ENCODE measurements around the gene HSPA1B. TPM values are rescaled to one million over a fixed set of nuclear protein-coding genes. Genes with fewer than 3 reads are reported as not detected.
"Not testable (repeated sequence)": the region's sequence is repeated elsewhere in the genome, so short reads cannot be mapped to it uniquely, and the experiment has no call there.

Gene HSPA1B
- total RNA-seq, 6 donors from 2014 or later, result 92.2 to 177 (median 127) TPM

GRCh38 chr6:31797588-31797987 lies 29.9 kb upstream of the HSPA1B start:
- ATAC-seq (ENCODE audit: low FRiP score in 2 of 2) (no peak), DNase-seq (no peak)
- Histone ChIP-seq H3K4me1 (peaks cover 9 to 24% (median 14%) of the 10 kb centered on the region in 4 donors), H3K4me3 (no peak overlapping the region), H3K9me3 (no peaks in the 10 kb centered on the region), H3K27ac (peak overlapping the region in 2 of 4 donors; percentile 49 to 95), H3K36me3 (peaks cover 0 to 19% (median 9%) of the 10 kb centered on the region in 4 donors), H3K27me3 (no peaks in the 10 kb centered on the region)
- TF ChIP-seq POLR2AphosphoS5 (IDR thresholded peaks at IDR 0.05) (no peak), EP300 (IDR thresholded peaks at IDR 0.05) (no peak)
- 42 to 58% methylated on average over 5 of the region's 5 CpGs for WGBS, 2 donors

GRCh38 chr6:31799781-31800180 lies 27.8 kb upstream of the HSPA1B start:
- DNase-seq (no peak), ATAC-seq (ENCODE audit: low FRiP score in 2 of 2) (no peak)
- no peak for TF ChIP-seq POLR2AphosphoS5 (IDR thresholded peaks at IDR 0.05)
- no peak for TF ChIP-seq CTCF (IDR thresholded peaks at IDR 0.05)
- no peak for TF ChIP-seq EP300 (IDR thresholded peaks at IDR 0.05)
- TF ChIP-seq POLR2A (IDR thresholded peaks at IDR 0.05), result no peak
- no peaks in the 10 kb centered on the region for H3K27me3 ChIP-seq
- 92 to 94% methylated on average over 12 of the region's 12 CpGs for WGBS, 2 donors
- H3K36me3 ChIP-seq, result peaks cover 0 to 21% (median 12%) of the 10 kb centered on the region in 4 donors
- no peaks in the 10 kb centered on the region for H3K9me3 ChIP-seq
- no peak overlapping the region for H3K27ac ChIP-seq
- H3K4me3 ChIP-seq, result no peak overlapping the region
- H3K4me1 ChIP-seq, result peaks cover 3 to 9% (median 9%) of the 10 kb centered on the region in 4 donors

- WGBS, 2 donors, result 90 to 92% methylated on average over 8 of the region's 8 CpGs
- not testable (repeated sequence) for DNase-seq; ATAC-seq (ENCODE audit: low FRiP score in 2 of 2); H3K27me3 ChIP-seq; H3K27ac ChIP-seq; H3K4me3 ChIP-seq; H3K9me3 ChIP-seq
- Histone ChIP-seq H3K4me1 (peaks cover 6 to 14% (median 10%) of the 10 kb centered on the region in 4 donors), H3K36me3 (peaks cover 0 to 21% (median 12%) of the 10 kb centered on the region in 4 donors)
These were observed 26.3 kb upstream of the HSPA1B start for GRCh38 chr6:31801031-31801927.

GRCh38 chr6:31805939-31806469 lies 21.5 kb upstream of the HSPA1B start:
- peaks cover 13 to 15% (median 14%) of the 10 kb centered on the region in 4 donors for H3K4me1 ChIP-seq
- DNase-seq (no peak), ATAC-seq (ENCODE audit: low FRiP score in 2 of 2) (peak in 1 of 2 donors; percentile 20)
- H3K9me3 ChIP-seq, result no peaks in the 10 kb centered on the region
- H3K36me3 ChIP-seq, result peaks cover 0 to 20% (median 10%) of the 10 kb centered on the region in 4 donors
- peak overlapping the region; percentile 50 to 66 (median 58) for H3K4me3 ChIP-seq
- H3K27me3 ChIP-seq, result no peaks in the 10 kb centered on the region
- peak overlapping the region; percentile 87 to 98 (median 92) for H3K27ac ChIP-seq
- TF ChIP-seq POLR2A (IDR thresholded peaks at IDR 0.05) (no peak), CTCF (IDR thresholded peaks at IDR 0.05) (no peak), POLR2AphosphoS5 (IDR thresholded peaks at IDR 0.05) (no peak), EP300 (IDR thresholded peaks at IDR 0.05) (no peak)
- WGBS, 2 donors, result 15 to 16% methylated on average over 7 of the region's 7 CpGs

- no peaks in the 10 kb centered on the region for H3K9me3 ChIP-seq
- peak; percentile 98 to 100 for ATAC-seq (ENCODE audit: low FRiP score in 2 of 2)
- peak within 1 kb of the TSS; percentile 50 to 66 (median 58) for H3K4me3 ChIP-seq
- WGBS, 2 donors, result 0% methylated on average over 40 to 51 of the region's 51 CpGs
- peaks cover 0 to 15% (median 7%) of the 10 kb centered on the region in 4 donors for H3K36me3 ChIP-seq
- H3K4me1 ChIP-seq, result peaks cover 13 to 15% (median 14%) of the 10 kb centered on the region in 4 donors
- peak; percentile 99 for DNase-seq
- H3K27ac ChIP-seq, result peak within 1 kb of the TSS; percentile 87 to 98 (median 92)
- no peaks in the 10 kb centered on the region for H3K27me3 ChIP-seq
- TF ChIP-seq EP300 (IDR thresholded peaks at IDR 0.05) (peak in 1 of 4 donors; percentile 55), CTCF (IDR thresholded peaks at IDR 0.05) (peak in 3 of 6 experiments; percentile 31 to 49 (median 33)), POLR2A (IDR thresholded peaks at IDR 0.05) (peak in 3 of 4 donors; percentile 43 to 87 (median 86)), POLR2AphosphoS5 (IDR thresholded peaks at IDR 0.05) (peak; percentile 90 to 97)
These were observed 20.9 kb upstream of the HSPA1B start, which contains the start of gene LSM2 for GRCh38 chr6:31806470-31807272. LSM2 (minus strand) TSS chr6:31806966; CDS start chr6:31806757, 209 bp downstream.

- WGBS, 2 donors, result 91 to 92% methylated on average over 10 of the region's 10 CpGs
- H3K27me3 ChIP-seq; DNase-seq; ATAC-seq (ENCODE audit: low FRiP score in 2 of 2); H3K4me3 ChIP-seq; H3K36me3 ChIP-seq; H3K9me3 ChIP-seq; H3K27ac ChIP-seq: not testable (repeated sequence)
- peaks cover 18 to 25% (median 22%) of the 10 kb centered on the region in 4 donors for H3K4me1 ChIP-seq
These were observed 18.9 kb upstream of the HSPA1B start for GRCh38 chr6:31808599-31808998.
